ENCODE measurements around the gene LRP8. TPM values are rescaled to one million over a fixed set of nuclear protein-coding genes. Genes with fewer than 3 reads are reported as not detected.

The LRP8 gene
- total and polyA plus RNA-seq, 9 of the 15 experiments (the other 6 are each of a cell fraction or from before 2014, with no cell fraction given): 7.1 to 56.1 (median 31.3) TPM

GRCh38 chr1:53294061-53294460, 33.8 kb downstream of the LRP8 start:
- Histone ChIP-seq H2AFZ (ENCODE audit: low read depth, low read length) (no peak overlapping the region), H3K4me1 (replicated peaks in 1 of 2; ENCODE audit: control insufficient read depth in 2 of 2, insufficient read depth in 2 of 2, low read length in 2 of 2) (peaks cover 7 to 34% of the 10 kb centered on the region in 2 experiments; a peak in 3 of 5 replicates), H3K79me2 (ENCODE audit: control insufficient read depth, insufficient read depth, low read length) (peaks cover 21% of the 10 kb centered on the region), H3K36me3 (ENCODE audit: control insufficient read depth, insufficient read depth, low read length) (peaks cover 43% of the 10 kb centered on the region; the same call in 2 of the 3 replicates), H3K9me1 (ENCODE audit: control insufficient read depth, insufficient read depth, low read length) (peaks cover 10% of the 10 kb centered on the region), H3K27ac (ENCODE audit: extremely low read depth, low read depth, low read length) (no peak overlapping the region), H3K9ac (ENCODE audit: insufficient read depth in 1 of 2, low read depth in 2 of 2, low read length in 2 of 2) (peak overlapping the region in 1 of 2 experiments; percentile 1; a peak in 1 of 4 replicates), H3K4me3 (no peak overlapping the region), H3K4me2 (ENCODE audit: insufficient read depth, low read length) (no peak overlapping the region), H3K9me3 (replicated peaks; ENCODE audit: control insufficient read depth, insufficient read depth, low read depth, low read length) (no peaks in the 10 kb centered on the region), H3K27me3 (ENCODE audit: control insufficient read depth in 2 of 2, insufficient read depth in 2 of 2, low read length in 2 of 2) (no peaks in the 10 kb centered on the region), H4K20me1 (replicated peaks; ENCODE audit: control insufficient read depth, insufficient read depth, low read length) (peaks cover 38% of the 10 kb centered on the region)
- 79% methylated on average over 3 of the region's 3 CpGs for WGBS (ENCODE audit: insufficient coverage, low coverage, missing lambda C conversion rate)
- ChIA-PET CTCF (ENCODE audit: low intra/inter-chr PET ratio) (no interaction called here), POLR2A (interaction anchor here (0.7 kb wide), 1 partner anchor 16 kb away, joined by 3 read pairs; no protein-coding TSS in a partner anchor)
- ATAC-seq (no peak), FAIRE-seq (no peak), DNase-seq (ENCODE audit: extremely low read depth in 1 of 4, low spot score in 3 of 4) (no peak)
- intact Hi-C loops (cut with micrococcal nuclease): loop anchor here (5.0 kb wide), 1 partner anchor 33 kb away; the partner anchor contains the start of gene LRP8
- BruUV-seq (replicated peaks): no TSS peak
- in situ Hi-C loops (cut with MboI): no loop called here
- TF ChIP-seq ARID4B (CRISPR knock-in tag; IDR thresholded peaks at IDR 0.05) (no peak), RFX1 (IDR thresholded peaks at IDR 0.05) (peak; percentile 32; the same call in 1 of the 2 replicates), ATF7 (IDR thresholded peaks at IDR 0.05) (no peak)

Measured in K562 (cell line).